PC-3 (cell line): ENCODE data around the gene CROCC. TPM values are rescaled to one million over a fixed set of nuclear protein-coding genes. Genes with fewer than 3 reads are reported as not detected.

Experiments used
- ATAC-seq: fragments of 200-7000 bp; cut with Tn5 transposase; 2 replicates; pipeline ENCODE4 v1.9.1; 2020; ENCODE audit warnings: mild to moderate bottlenecking, moderate library complexity
- BruUV-seq: library from RNA; stranded (reverse); fragments of 400-500 nt; replicated peaks from 2 replicates; lab custom pipeline; 2021; lab: Mats Ljungman, UMichigan
- CTCF ChIA-PET: fragments of 300-600 bp; sonication (Branson Sonifier 250); formaldehyde crosslinking; loops from one replicate; lab custom pipeline; 2022; ENCODE audit warnings: antibody characterized with exemption; lab: Charles Lee
- POLR2A ChIA-PET: fragments of 300-600 bp; sonication (Branson Sonifier 250); formaldehyde crosslinking; loops from one replicate; lab custom pipeline; 2022; ENCODE audit warnings: antibody characterized with exemption; ENCODE audit not compliant: unreplicated experiment; lab: Charles Lee
- DNase-seq: peaks from one replicate; pipeline ENCODE4 v3.0.0-alpha.2; 2015
- H2AFZ ChIP-seq: fragments of 300-600 bp; sonication (generic); 2 replicates; pipeline ENCODE4 v1.6.0; 2016; ENCODE audit warnings: antibody characterized with exemption, low read length
- H3F3A ChIP-seq: fragments of 300-600 bp; sonication (generic); one replicate; pipeline ENCODE4 v1.6.0; 2017; ENCODE audit warnings: antibody characterized with exemption, low read length, control low read depth, mild to moderate bottlenecking; ENCODE audit not compliant: unreplicated experiment
- H3K27ac ChIP-seq: fragments of 300-600 bp; sonication (generic); 2 replicates; pipeline ENCODE4 v1.5.1; 2016; ENCODE audit warnings: mild to moderate bottlenecking, low read length
- H3K27me3 ChIP-seq: fragments of 300-600 bp; sonication (generic); 2 replicates; pipeline ENCODE4 v1.6.1; 2016; ENCODE audit warnings: low read length, mixed read lengths
- H3K36me3 ChIP-seq: fragments of 300-600 bp; sonication (generic); 2 replicates; pipeline ENCODE4 v1.6.1; 2016; ENCODE audit warnings: low read depth, mixed run types, low read length, mixed read lengths
- H3K4me1 ChIP-seq: fragments of 300-600 bp; sonication (generic); 2 replicates; pipeline ENCODE4 v1.5.1; 2016; ENCODE audit warnings: low read length; ENCODE audit not compliant: insufficient read depth
- H3K4me2 ChIP-seq: fragments of 300-600 bp; sonication (generic); 2 replicates; pipeline ENCODE4 v1.6.0; 2016; ENCODE audit warnings: low read length
- H3K4me3 ChIP-seq: fragments of 300-600 bp; sonication (generic); 2 replicates; pipeline ENCODE4 v1.5.1; 2016; ENCODE audit warnings: mild to moderate bottlenecking, low read length, mixed read lengths
- H3K79me2 ChIP-seq: fragments of 300-600 bp; sonication (generic); 2 replicates; pipeline ENCODE4 v1.6.1; 2017; ENCODE audit warnings: low read length, mixed read lengths
- H3K9ac ChIP-seq: fragments of 300-600 bp; sonication (generic); 2 replicates; pipeline ENCODE4 v1.6.0; 2016; ENCODE audit warnings: mild to moderate bottlenecking, low read length
- H3K9me2 ChIP-seq: fragments of 300-600 bp; sonication (generic); replicated peaks from 2 replicates; pipeline ENCODE4 v1.6.1; 2016; ENCODE audit warnings: mixed run types, low read length, mixed read lengths
- H3K9me3 ChIP-seq: fragments of 300-600 bp; sonication (generic); 2 replicates; pipeline ENCODE4 v1.6.1; 2016; ENCODE audit warnings: low read length, mixed read lengths
- H4K20me1 ChIP-seq: fragments of 300-600 bp; sonication (generic); 2 replicates; pipeline ENCODE4 v1.6.1; 2016; ENCODE audit warnings: low read length, mixed read lengths
- EZH2 ChIP-seq: fragments of 300-600 bp; sonication (generic); IDR thresholded peaks from one replicate; pipeline ENCODE4 v1.6.1; 2017; ENCODE audit warnings: antibody characterized with exemption, mild to moderate bottlenecking, low read length; ENCODE audit not compliant: unreplicated experiment
- EZH2phosphoT487 ChIP-seq: fragments of 300-600 bp; sonication (generic); IDR thresholded peaks from 2 replicates; pipeline ENCODE4 v1.6.1; 2018; ENCODE audit warnings: mild to moderate bottlenecking, antibody characterized with exemption, low read length, borderline replicate concordance
- intact Hi-C: fragments of 100-400 bp; cut with micrococcal nuclease; formaldehyde crosslinking; loops from 2 replicates; pipeline ENCODE4 v1.9.0; 2023
- total RNA-seq: library from RNA; depleted of rRNA; stranded (reverse); fragments of >200 nt; gene quantifications from 2 replicates; pipeline ENCODE4 v1.2.3, GENCODE V29; 2014
- TF ChIP-seq, protein P1 (sequence below): fragments of 300-600 bp; sonication (generic); conservative IDR thresholded peaks from 2 replicates; pipeline ENCODE4 v1.5.1; 2017; ENCODE audit warnings: antibody characterized with exemption, low read depth, mild to moderate bottlenecking, low read length

The CROCC gene
- total RNA-seq, 1 experiment from 2014 or later = 24.6 TPM

DNA sequence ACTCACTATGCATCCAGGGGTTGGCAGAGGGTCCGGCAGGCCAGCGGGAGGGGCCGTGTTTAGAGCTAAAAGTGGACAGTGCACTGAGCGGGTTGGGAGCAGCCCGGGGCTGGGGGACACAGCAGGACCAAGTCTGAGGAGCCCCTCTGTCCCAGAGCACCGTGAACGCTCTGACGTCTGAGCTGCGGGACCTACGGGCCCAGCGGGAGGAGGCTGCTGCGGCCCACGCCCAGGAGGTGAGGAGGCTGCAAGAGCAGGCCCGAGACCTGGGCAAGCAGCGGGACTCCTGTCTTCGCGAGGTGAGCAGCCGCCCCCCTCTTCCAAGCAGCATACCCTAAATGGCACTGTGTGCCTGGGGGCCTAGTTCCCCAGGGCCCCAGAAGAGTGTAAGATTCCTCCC, 32.8 kb downstream of the CROCC start:
- Histone ChIP-seq H3F3A (no peaks in the 10 kb centered on the region), H3K9me2 (no peaks in the 10 kb centered on the region), H3K4me3 (no peak overlapping the region), H4K20me1 (no peaks in the 10 kb centered on the region), H3K27me3 (no peaks in the 10 kb centered on the region), H3K27ac (no peak overlapping the region), H3K9ac (no peak overlapping the region), H2AFZ (no peak overlapping the region), H3K4me2 (no peak overlapping the region), H3K4me1 (peaks cover 10% of the 10 kb centered on the region), H3K9me3 (no peaks in the 10 kb centered on the region), H3K79me2 (no peaks in the 10 kb centered on the region), H3K36me3 (no peaks in the 10 kb centered on the region)
- ChIA-PET CTCF (no interaction called here), POLR2A (no interaction called here)
- TF ChIP-seq, protein P1, sequence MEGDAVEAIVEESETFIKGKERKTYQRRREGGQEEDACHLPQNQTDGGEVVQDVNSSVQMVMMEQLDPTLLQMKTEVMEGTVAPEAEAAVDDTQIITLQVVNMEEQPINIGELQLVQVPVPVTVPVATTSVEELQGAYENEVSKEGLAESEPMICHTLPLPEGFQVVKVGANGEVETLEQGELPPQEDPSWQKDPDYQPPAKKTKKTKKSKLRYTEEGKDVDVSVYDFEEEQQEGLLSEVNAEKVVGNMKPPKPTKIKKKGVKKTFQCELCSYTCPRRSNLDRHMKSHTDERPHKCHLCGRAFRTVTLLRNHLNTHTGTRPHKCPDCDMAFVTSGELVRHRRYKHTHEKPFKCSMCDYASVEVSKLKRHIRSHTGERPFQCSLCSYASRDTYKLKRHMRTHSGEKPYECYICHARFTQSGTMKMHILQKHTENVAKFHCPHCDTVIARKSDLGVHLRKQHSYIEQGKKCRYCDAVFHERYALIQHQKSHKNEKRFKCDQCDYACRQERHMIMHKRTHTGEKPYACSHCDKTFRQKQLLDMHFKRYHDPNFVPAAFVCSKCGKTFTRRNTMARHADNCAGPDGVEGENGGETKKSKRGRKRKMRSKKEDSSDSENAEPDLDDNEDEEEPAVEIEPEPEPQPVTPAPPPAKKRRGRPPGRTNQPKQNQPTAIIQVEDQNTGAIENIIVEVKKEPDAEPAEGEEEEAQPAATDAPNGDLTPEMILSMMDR = no peak
- TF ChIP-seq EZH2 (no peak), EZH2phosphoT487 (no peak)
- DNase-seq (no peak), ATAC-seq (no peak)
- intact Hi-C loops = no loop called here
- BruUV-seq = no TSS peak

DNA sequence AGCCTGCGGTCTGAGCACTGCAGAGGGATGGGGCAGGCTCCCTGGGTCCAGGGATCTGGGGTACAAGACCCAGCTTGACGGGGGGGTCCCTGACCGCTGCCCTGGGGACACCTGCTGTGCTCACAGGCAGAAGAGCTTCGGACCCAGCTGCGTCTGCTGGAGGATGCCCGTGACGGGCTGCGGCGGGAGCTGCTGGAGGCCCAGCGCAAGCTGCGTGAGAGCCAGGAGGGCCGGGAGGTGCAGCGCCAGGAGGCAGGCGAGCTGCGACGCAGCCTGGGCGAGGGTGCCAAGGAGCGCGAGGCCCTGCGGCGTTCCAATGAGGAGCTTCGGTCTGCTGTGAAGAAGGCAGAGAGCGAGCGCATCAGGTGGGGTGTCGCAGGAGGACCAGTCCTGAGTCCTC, 33.5 kb downstream of the CROCC start:
- Histone ChIP-seq H3K4me3 (no peak overlapping the region), H3F3A (no peaks in the 10 kb centered on the region), H3K4me1 (peaks cover 9% of the 10 kb centered on the region), H3K27ac (no peak overlapping the region), H3K9ac (no peak overlapping the region), H3K36me3 (no peaks in the 10 kb centered on the region), H3K4me2 (no peak overlapping the region), H3K9me2 (no peaks in the 10 kb centered on the region), H4K20me1 (no peaks in the 10 kb centered on the region), H3K79me2 (no peaks in the 10 kb centered on the region), H2AFZ (no peak overlapping the region), H3K9me3 (no peaks in the 10 kb centered on the region), H3K27me3 (no peaks in the 10 kb centered on the region)
- BruUV-seq = no TSS peak
- TF ChIP-seq EZH2 (no peak), EZH2phosphoT487 (no peak)
- TF ChIP-seq, protein P1 = no peak
- POLR2A ChIA-PET = no interaction called here
- CTCF ChIA-PET = no interaction called here
- ATAC-seq = no peak
- DNase-seq = no peak
- intact Hi-C loops = no loop called here

DNA sequence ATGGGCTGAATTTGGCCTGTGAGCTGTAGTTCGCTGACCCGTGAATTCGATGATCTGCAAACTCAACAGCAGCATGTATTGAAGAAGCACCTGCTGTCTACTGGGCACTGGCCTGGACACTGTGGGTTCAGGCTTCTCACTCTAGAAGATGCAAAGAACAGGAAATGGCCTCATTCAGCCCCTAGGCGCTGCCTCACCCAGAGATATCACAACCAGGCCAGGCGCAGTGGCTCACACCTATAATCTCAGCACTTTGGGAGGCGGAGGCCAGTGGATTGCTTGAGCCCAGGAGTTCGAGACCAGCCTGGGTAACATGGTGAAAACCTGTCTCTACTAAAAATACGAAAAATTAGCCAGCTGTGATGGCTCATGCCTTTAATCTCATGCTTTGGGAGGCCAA, 35.0 kb downstream of the CROCC start:
- no peaks in the 10 kb centered on the region for H3K9me2 ChIP-seq
- BruUV-seq = no TSS peak
- no peaks in the 10 kb centered on the region for H4K20me1 ChIP-seq
- ATAC-seq (no peak), DNase-seq (no peak)
- no peaks in the 10 kb centered on the region for H3K27me3 ChIP-seq
- POLR2A ChIA-PET = no interaction called here
- no peak for TF ChIP-seq EZH2phosphoT487
- TF ChIP-seq, protein P1 = no peak
- no peak for TF ChIP-seq EZH2
- no peaks in the 10 kb centered on the region for H3F3A ChIP-seq
- H3K4me2 ChIP-seq = no peak overlapping the region
- H2AFZ ChIP-seq = no peak overlapping the region
- H3K27ac ChIP-seq = no peak overlapping the region
- no peaks in the 10 kb centered on the region for H3K9me3 ChIP-seq
- H3K79me2 ChIP-seq = no peaks in the 10 kb centered on the region
- H3K4me1 ChIP-seq = peaks cover 6% of the 10 kb centered on the region; the same call in 1 of the 2 replicates
- intact Hi-C loops = no loop called here
- H3K36me3 ChIP-seq = no peaks in the 10 kb centered on the region
- CTCF ChIA-PET = no interaction called here
- no peak overlapping the region for H3K9ac ChIP-seq
- no peak overlapping the region for H3K4me3 ChIP-seq
